HG03558 (cell line): Measurements from ENCODE around the gene NHSL1.
A peak's percentile ranks its signal among the peaks of the same experiment; 100 is the strongest.

ENCODE experiments used
- ATAC-seq: cut with Tn5 transposase; IDR thresholded peaks from one replicate; pipeline ENCODE4 v1.9.1; 2021; ENCODE audit warnings: moderate number of reproducible peaks; ENCODE audit not compliant: unreplicated experiment; ENCODE audit errors: extremely low read depth

NHSL1 gene

GRCh38 chr6:138525355-138525754 lies 26.1 kb upstream of the NHSL1 start:
- no peak for ATAC-seq

- no peak for ATAC-seq
Measured at GRCh38 chr6:138524526-138524925, 25.2 kb upstream of the NHSL1 start.

- ATAC-seq, result no peak
Measured at GRCh38 chr6:138523347-138524210, 24.3 kb upstream of the NHSL1 start.

- no peak for ATAC-seq
Measured at GRCh38 chr6:138522611-138523010, 23.3 kb upstream of the NHSL1 start.

GRCh38 chr6:138521790-138522189 lies 22.5 kb upstream of the NHSL1 start:
- ATAC-seq, result no peak

GRCh38 chr6:138520463-138520862 lies 21.2 kb upstream of the NHSL1 start:
- no peak for ATAC-seq

- no peak for ATAC-seq
Measured at GRCh38 chr6:138518054-138518453, 18.8 kb upstream of the NHSL1 start.

GRCh38 chr6:138517635-138518034 lies 18.3 kb upstream of the NHSL1 start:
- peak; percentile 61 for ATAC-seq

- ATAC-seq, result no peak
Measured at GRCh38 chr6:138515657-138516248, 16.5 kb upstream of the NHSL1 start.

GRCh38 chr6:138514860-138515540 lies 15.7 kb upstream of the NHSL1 start:
- no peak for ATAC-seq

- ATAC-seq, result no peak
Measured at GRCh38 chr6:138512609-138513008, 13.3 kb upstream of the NHSL1 start.

GRCh38 chr6:138510093-138510492 lies 10.8 kb upstream of the NHSL1 start:
- no peak for ATAC-seq

- ATAC-seq, result no peak
Measured at GRCh38 chr6:138509371-138509770, 10.1 kb upstream of the NHSL1 start.

- no peak for ATAC-seq
Measured at GRCh38 chr6:138508676-138508988, 9.3 kb upstream of the NHSL1 start.

GRCh38 chr6:138507977-138508675 lies 8.8 kb upstream of the NHSL1 start:
- ATAC-seq, result no peak

- no peak for ATAC-seq
Measured at GRCh38 chr6:138504764-138505689, 5.7 kb upstream of the NHSL1 start.

- no peak for ATAC-seq
Measured at GRCh38 chr6:138503881-138504680, 4.8 kb upstream of the NHSL1 start.

GRCh38 chr6:138502546-138502945 lies 3.3 kb upstream of the NHSL1 start:
- ATAC-seq, result no peak

- no peak for ATAC-seq
Measured at GRCh38 chr6:138500867-138501446, 1.7 kb upstream of the NHSL1 start.
